Upper lobe of left lung (tissue), 6 donors: ENCODE measurements around the gene TAC4. TPM values are rescaled to one million over a fixed set of nuclear protein-coding genes. Genes with fewer than 3 reads are reported as not detected.
A peak's percentile ranks its signal among the peaks of the same experiment; 100 is the strongest.
"Not testable (repeated sequence)": the region's sequence is repeated elsewhere in the genome, so short reads cannot be mapped to it uniquely, and the experiment has no call there.

Experiments
- ATAC-seq, 2 donors: fragments of 200-7000 bp; cut with Tn5 transposase; one replicate each; pipeline ENCODE4 v1.9.1; 2022; ENCODE audit warnings: mild to moderate bottlenecking in 2 of 2, moderate library complexity in 2 of 2; ENCODE audit not compliant: low FRiP score in 2 of 2
- DNase-seq, 2 donors: peaks; one replicate each; pipeline ENCODE4 v3.0.0-alpha.2; 2019 to 2020
- H3K27ac ChIP-seq, 4 donors: fragments of 200-600 bp; sonication (generic); one replicate each; pipeline ENCODE4 v1.5.1; 2016 to 2019
- H3K27me3 ChIP-seq, 4 donors: fragments of 200-600 bp; sonication (generic); one replicate each; pipeline ENCODE4 v1.5.1; 2017 to 2019
- H3K36me3 ChIP-seq, 4 donors: fragments of 200-600 bp; sonication (generic); one replicate each; pipeline ENCODE4 v1.5.1; 2016 to 2019
- H3K4me1 ChIP-seq, 4 donors: fragments of 200-600 bp; sonication (generic); one replicate each; pipeline ENCODE4 v1.5.1; 2018 to 2019
- H3K4me3 ChIP-seq, 4 donors: fragments of 200-600 bp; sonication (generic); one replicate each; pipeline ENCODE4 v1.5.1; 2017 to 2019; ENCODE audit warnings: mild to moderate bottlenecking in 2 of 4, moderate library complexity in 1 of 4
- H3K9me3 ChIP-seq, 4 donors: fragments of 200-600 bp; sonication (generic); one replicate each; pipeline ENCODE4 v1.5.1; 2018 to 2019
- EP300 ChIP-seq, 4 donors: sonication (generic); formaldehyde crosslinking; IDR thresholded peaks; one replicate each; pipeline ENCODE4 v1.5.1; 2017; ENCODE audit warnings: antibody characterized with exemption in 4 of 4, control low read depth in 2 of 4
- POLR2A ChIP-seq, 4 donors: fragments of 450-650 bp; IDR thresholded peaks; one replicate each; pipeline ENCODE4 v1.5.1; 2016 to 2017; ENCODE audit warnings: antibody characterized with exemption in 4 of 4, mild to moderate bottlenecking in 2 of 4
- POLR2AphosphoS5 ChIP-seq, 2 donors: sonication (generic); formaldehyde crosslinking; IDR thresholded peaks; one replicate each; pipeline ENCODE4 v1.5.1; 2017; ENCODE audit warnings: antibody characterized with exemption in 2 of 2
- WGBS, 2 donors: methylation state at CpG; one replicate each; pipeline ENCODE4 v1.1.5; 2017 to 2018; 5-methylcytosine and 5-hydroxymethylcytosine counted together
- total RNA-seq, 6 donors: library from RNA; depleted of rRNA in 4 of 6; stranded (reverse); fragments of >200 nt in 4 of 6; gene quantifications; one replicate each; pipeline versions ENCODE4 v1.1.0 to v1.2.1, GENCODE V29; 2016 to 2021
- TF ChIP-seq, protein P1 (sequence below), 6 experiments: fragments of 450-650 bp in 4 of 6; fragments of 200-600 bp in 2 of 6; sonication (generic) in 2 of 6; IDR thresholded peaks; one replicate each; pipeline ENCODE4 v1.5.1; 2016 to 2019; ENCODE audit warnings: antibody characterized with exemption in 6 of 6
- donor health status: DM: no; HTN: no; CAD: no; lungs with moderate emphysema.
- donor health status: DM: no; HTN: yes; CAD: no; lungs with severe emphysema.

Gene TAC4
- total RNA-seq, 6 donors from 2014 or later = not detected

DNA sequence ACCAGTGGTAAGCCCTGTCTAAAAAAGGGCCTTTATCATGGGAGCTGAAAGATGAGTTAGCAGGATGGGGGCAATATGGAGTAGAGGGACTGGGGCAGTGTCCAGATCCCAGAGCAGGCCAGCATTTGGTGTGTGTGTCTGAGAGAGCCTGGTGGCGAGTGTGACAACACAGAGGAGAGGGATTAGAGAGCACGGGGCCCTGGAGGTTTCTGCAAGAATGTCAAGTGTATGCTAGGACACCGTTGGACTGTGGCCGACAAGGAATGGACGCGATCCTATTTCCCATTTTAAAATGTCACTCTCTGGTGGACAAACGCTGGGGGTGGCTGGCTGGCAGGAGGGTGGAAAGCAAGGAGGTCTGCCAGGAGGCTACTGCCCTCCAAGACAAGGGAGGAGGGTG lies 12.4 kb downstream of the TAC4 start:
- Histone ChIP-seq H3K27ac (peak overlapping the region; percentile 67 to 84 (median 74)), H3K4me3 (no peak overlapping the region), H3K27me3 (no peaks in the 10 kb centered on the region), H3K4me1 (peaks cover 31 to 46% (median 45%) of the 10 kb centered on the region in 4 donors), H3K36me3 (peaks cover 0 to 20% (median 12%) of the 10 kb centered on the region in 4 donors), H3K9me3 (no peaks in the 10 kb centered on the region)
- ATAC-seq (peak; percentile 3 to 65), DNase-seq (peak in 1 of 2 donors; percentile 59)
- TF ChIP-seq EP300 (IDR thresholded peaks at IDR 0.05) = no peak
- TF ChIP-seq POLR2AphosphoS5 (IDR thresholded peaks at IDR 0.05) = peak in 1 of 2 donors; percentile 8
- 56 to 76% methylated on average over 7 of the region's 7 CpGs for WGBS, 2 donors

DNA sequence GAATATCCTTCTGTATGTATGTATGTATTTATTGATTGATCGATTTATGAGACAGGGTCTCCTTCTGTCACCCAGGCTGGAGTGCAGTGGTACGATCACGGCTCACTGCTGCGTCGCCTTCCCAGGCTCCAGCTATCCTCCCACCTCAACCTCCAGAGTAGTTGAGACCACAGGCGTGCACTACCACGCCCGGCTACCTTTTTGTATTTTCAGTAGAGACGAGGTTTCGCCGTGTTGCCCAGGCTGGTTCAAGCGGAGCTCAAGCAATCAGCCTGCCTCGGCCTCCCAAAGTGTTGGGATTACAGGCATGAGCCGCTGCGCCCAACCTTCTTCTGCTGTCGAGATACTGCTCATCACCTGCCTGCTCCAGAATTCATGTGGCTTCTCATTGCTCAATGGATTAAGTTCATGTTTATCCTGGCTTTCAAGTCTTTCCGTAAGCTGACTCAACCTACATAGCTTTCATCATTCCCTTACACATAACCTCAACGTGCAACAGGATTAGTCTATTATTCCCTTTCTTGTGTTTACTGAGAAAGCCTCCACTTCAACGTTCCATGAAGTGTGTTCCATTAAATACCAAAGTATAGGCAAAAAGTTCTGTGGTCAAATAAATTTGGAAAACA lies 13.6 kb downstream of the TAC4 start:
- no peak for DNase-seq
- peaks cover 0 to 26% (median 15%) of the 10 kb centered on the region in 4 donors for H3K36me3 ChIP-seq
- WGBS, 2 donors = 89 to 95% methylated on average over 19 of the region's 19 CpGs
- TF ChIP-seq, protein P1, sequence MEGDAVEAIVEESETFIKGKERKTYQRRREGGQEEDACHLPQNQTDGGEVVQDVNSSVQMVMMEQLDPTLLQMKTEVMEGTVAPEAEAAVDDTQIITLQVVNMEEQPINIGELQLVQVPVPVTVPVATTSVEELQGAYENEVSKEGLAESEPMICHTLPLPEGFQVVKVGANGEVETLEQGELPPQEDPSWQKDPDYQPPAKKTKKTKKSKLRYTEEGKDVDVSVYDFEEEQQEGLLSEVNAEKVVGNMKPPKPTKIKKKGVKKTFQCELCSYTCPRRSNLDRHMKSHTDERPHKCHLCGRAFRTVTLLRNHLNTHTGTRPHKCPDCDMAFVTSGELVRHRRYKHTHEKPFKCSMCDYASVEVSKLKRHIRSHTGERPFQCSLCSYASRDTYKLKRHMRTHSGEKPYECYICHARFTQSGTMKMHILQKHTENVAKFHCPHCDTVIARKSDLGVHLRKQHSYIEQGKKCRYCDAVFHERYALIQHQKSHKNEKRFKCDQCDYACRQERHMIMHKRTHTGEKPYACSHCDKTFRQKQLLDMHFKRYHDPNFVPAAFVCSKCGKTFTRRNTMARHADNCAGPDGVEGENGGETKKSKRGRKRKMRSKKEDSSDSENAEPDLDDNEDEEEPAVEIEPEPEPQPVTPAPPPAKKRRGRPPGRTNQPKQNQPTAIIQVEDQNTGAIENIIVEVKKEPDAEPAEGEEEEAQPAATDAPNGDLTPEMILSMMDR (IDR thresholded peaks at IDR 0.05) = no peak
- TF ChIP-seq POLR2AphosphoS5 (IDR thresholded peaks at IDR 0.05) (no peak), POLR2A (IDR thresholded peaks at IDR 0.05) (no peak), EP300 (IDR thresholded peaks at IDR 0.05) (no peak)
- H3K9me3 ChIP-seq = no peaks in the 10 kb centered on the region
- ATAC-seq = no peak
- H3K4me1 ChIP-seq = peaks cover 31 to 46% (median 45%) of the 10 kb centered on the region in 4 donors
- peak overlapping the region in 2 of 4 donors; percentile 35 to 63 for H3K27ac ChIP-seq
- H3K27me3 ChIP-seq = no peaks in the 10 kb centered on the region
- H3K4me3 ChIP-seq = no peak overlapping the region

DNA sequence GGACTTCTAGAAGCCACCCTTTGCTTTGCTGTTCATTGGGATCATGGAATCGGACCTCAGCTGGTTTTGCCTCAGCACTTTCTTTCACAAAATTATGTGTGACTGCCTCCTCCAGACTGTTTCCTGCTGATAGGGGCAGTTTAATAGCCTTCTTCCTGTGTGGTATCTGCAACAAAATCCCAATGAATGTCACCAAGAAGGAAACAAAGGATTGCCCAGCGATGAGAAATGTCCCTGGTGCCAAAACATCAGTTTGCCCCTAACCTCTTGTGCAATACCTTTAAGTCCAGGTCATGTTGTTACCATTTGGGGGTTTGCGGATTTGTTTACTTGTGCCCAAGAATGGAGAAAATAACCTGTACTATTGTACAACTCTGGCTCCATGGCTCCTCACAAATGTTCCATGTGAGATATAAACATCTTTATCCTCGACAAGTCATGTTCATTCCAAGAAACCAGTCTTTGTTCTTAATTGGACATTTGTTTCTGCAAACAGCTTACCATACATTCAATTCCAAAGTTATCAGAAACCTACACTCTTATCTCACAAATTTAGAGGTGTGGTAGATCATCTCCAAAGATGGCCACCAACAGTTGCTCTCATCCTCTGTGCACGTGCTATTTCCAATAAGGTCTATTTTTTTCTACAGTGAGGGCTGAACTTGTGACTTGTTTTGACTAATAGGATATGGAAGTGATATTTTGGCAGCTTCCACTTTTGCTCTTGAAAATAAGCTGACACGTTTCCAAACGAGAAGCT lies 14.8 kb downstream of the TAC4 start:
- no peaks in the 10 kb centered on the region for H3K9me3 ChIP-seq
- no peak for TF ChIP-seq POLR2A (IDR thresholded peaks at IDR 0.05)
- TF ChIP-seq EP300 (IDR thresholded peaks at IDR 0.05) = peak in 1 of 4 donors; percentile 63
- peak; percentile 32 to 48 for TF ChIP-seq POLR2AphosphoS5 (IDR thresholded peaks at IDR 0.05)
- no peaks in the 10 kb centered on the region for H3K27me3 ChIP-seq
- no peak for ATAC-seq
- H3K4me1 ChIP-seq = peaks cover 31 to 46% (median 44%) of the 10 kb centered on the region in 4 donors
- H3K27ac ChIP-seq = peak overlapping the region in 3 of 4 donors; percentile 32 to 63 (median 51)
- H3K4me3 ChIP-seq = no peak overlapping the region
- peaks cover 0 to 37% (median 15%) of the 10 kb centered on the region in 4 donors for H3K36me3 ChIP-seq
- WGBS, 2 donors = 54 to 55% methylated on average over 7 of the region's 7 CpGs
- no peak for DNase-seq

DNA sequence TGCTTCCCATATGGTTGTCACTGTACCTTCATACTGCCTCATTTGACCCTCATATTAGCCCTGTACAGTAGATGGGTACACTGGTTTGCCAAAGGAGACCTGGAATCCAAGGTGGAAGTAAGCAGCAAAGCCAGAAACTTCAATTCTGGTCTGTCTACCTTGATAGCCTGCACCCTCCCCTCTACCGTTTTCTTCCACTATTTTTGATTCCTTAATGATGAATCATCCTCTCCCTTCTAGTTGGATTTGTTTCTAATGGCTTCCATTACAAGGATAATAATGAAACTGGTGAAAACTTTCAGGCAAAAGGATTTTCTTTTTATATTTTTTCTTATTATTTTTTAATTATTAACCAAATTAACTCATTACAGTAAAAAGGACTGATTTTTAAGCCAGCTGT lies 17.3 kb downstream of the TAC4 start:
- 49 to 57% methylated on average over 1 of the region's 1 CpG for WGBS, 2 donors
- no peak for ATAC-seq
- TF ChIP-seq, protein P1 (IDR thresholded peaks at IDR 0.05) = no peak
- TF ChIP-seq EP300 (IDR thresholded peaks at IDR 0.05) = no peak
- TF ChIP-seq POLR2AphosphoS5 (IDR thresholded peaks at IDR 0.05) = no peak
- TF ChIP-seq POLR2A (IDR thresholded peaks at IDR 0.05) = no peak
- Histone ChIP-seq H3K27ac (no peak overlapping the region), H3K27me3 (no peaks in the 10 kb centered on the region), H3K9me3 (no peaks in the 10 kb centered on the region), H3K4me3 (no peak overlapping the region), H3K36me3 (peaks cover 15 to 61% (median 37%) of the 10 kb centered on the region in 4 donors), H3K4me1 (peaks cover 18 to 25% (median 20%) of the 10 kb centered on the region in 4 donors)
- DNase-seq = no peak

DNA sequence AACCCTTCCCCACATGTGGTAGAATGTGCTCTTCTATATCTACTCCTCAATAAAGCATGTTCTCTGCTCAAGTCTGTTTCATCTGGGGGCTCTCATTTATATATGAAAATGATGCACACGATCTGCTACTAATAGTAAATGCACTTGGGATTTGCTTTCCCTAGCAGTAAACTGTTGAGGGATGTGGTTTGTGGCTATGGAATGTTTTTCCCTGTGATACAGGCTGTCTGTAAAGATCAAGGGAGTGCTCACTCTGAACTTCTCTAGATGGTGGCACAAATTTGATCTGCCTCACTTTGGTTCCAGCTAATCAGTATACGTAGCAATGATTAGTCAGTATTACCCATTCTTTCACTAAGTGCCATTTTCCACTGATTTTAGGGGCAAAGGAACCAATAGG lies 18.8 kb downstream of the TAC4 start:
- no peak for ATAC-seq
- peaks cover 3 to 15% (median 5%) of the 10 kb centered on the region in 4 donors for H3K4me1 ChIP-seq
- WGBS, 2 donors = 91 to 92% methylated on average over 2 of the region's 2 CpGs

DNA sequence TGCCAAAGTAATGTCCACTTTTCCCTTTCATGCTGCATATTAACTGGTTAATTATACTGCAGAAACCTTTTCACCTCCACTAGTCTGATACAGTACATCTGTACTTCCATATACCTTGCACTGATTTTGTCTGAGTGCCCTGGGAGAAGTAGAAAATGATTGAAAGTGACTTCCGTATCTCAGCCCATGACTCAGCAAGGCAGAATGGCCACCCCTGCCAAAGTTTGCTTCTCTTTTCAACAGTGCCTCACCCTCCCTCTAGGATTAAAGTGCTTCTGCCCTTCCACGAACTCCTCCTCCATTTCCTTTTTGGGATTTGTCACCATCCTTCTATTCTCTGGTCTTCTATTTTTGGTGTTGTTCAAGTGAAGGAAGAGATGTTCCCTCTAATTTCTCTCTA lies 19.5 kb downstream of the TAC4 start:
- 29 to 37% methylated on average over 2 of the region's 2 CpGs for WGBS, 2 donors
- DNase-seq = not testable (repeated sequence)

More for the DNA sequence above, 18.8 kb downstream of the TAC4 start:
- Histone ChIP-seq H3K9me3 (no peaks in the 10 kb centered on the region), H3K36me3 (peaks cover 25 to 70% (median 47%) of the 10 kb centered on the region in 4 donors), H3K27me3 (no peaks in the 10 kb centered on the region), H3K4me3 (no peak overlapping the region), H3K27ac (no peak overlapping the region)
- TF ChIP-seq POLR2A (IDR thresholded peaks at IDR 0.05) (no peak), EP300 (IDR thresholded peaks at IDR 0.05) (no peak), POLR2AphosphoS5 (IDR thresholded peaks at IDR 0.05) (no peak)
- TF ChIP-seq, protein P1 (IDR thresholded peaks at IDR 0.05) = no peak
- no peak for DNase-seq

More for the DNA sequence above, 19.5 kb downstream of the TAC4 start:
- not testable (repeated sequence) for H3K4me1 ChIP-seq, H3K4me3 ChIP-seq, H3K27ac ChIP-seq, H3K27me3 ChIP-seq, H3K9me3 ChIP-seq
- H3K36me3 ChIP-seq = peaks cover 31 to 72% (median 50%) of the 10 kb centered on the region in 4 donors
- ATAC-seq = peak in 1 of 2 donors; percentile 79
